Endothelial cell of umbilical vein (primary cell): Measurements from ENCODE around the gene NAGLU. TPM values are rescaled to one million over a fixed set of nuclear protein-coding genes. Genes with fewer than 3 reads are reported as not detected.

Experiments
- BruUV-seq: library from RNA; stranded (reverse); fragments of 400-500 nt; replicated peaks from 2 replicates; lab custom pipeline; 2021; lab: Mats Ljungman, UMichigan
- CTCF ChIA-PET: fragments of 300-600, 350-600 bp; sonication (Branson Sonifier 250); formaldehyde crosslinking; loops from one replicate; lab custom pipeline; 2021; ENCODE audit warnings: antibody characterized with exemption, inconsistent platforms; lab: Charles Lee
- POLR2A ChIA-PET: fragments of 300-600, 350-600 bp; sonication (Branson Sonifier 250); formaldehyde crosslinking; loops from one replicate; lab custom pipeline; 2021; ENCODE audit warnings: antibody characterized with exemption, inconsistent platforms; lab: Charles Lee
- DNase-seq: peaks from one replicate; pipeline ENCODE4 v3.0.0-alpha.2; 2011; ENCODE audit warnings: low read depth, low spot score
- FAIRE-seq: peaks from 2 replicates; lab custom pipeline; 2011; peaks lifted over from hg19 to GRCh38; lab: Jason Lieb, UNC
- H2AFZ ChIP-seq: 2 replicates; pipeline ENCODE4 v1.6.0; 2012; ENCODE audit warnings: low read depth, low read length, control low read depth, inconsistent platforms
- H3K27ac ChIP-seq: 2 replicates; pipeline ENCODE4 v1.5.1; 2011; ENCODE audit warnings: low read depth, mild to moderate bottlenecking, control low read depth, low read length, moderate library complexity; ENCODE audit not compliant: insufficient read depth
- H3K27me3 ChIP-seq, 2 experiments: 2 replicates each; pipeline versions ENCODE4 v1.6.0 to v1.6.1; 2011; ENCODE audit warnings: low read length in 2 of 2, mixed read lengths in 1 of 2; ENCODE audit not compliant: control insufficient read depth in 2 of 2, insufficient read depth in 2 of 2
- H3K36me3 ChIP-seq, 2 experiments: 2 replicates in 1 of 2; 3 replicates in 1 of 2; pipeline ENCODE4 v1.5.1; 2011; ENCODE audit warnings: low read length in 2 of 2, mild to moderate bottlenecking in 1 of 2, moderate library complexity in 1 of 2; ENCODE audit not compliant: control insufficient read depth in 2 of 2, insufficient read depth in 2 of 2; ENCODE audit errors: extremely low read depth in 1 of 2
- H3K4me1 ChIP-seq: 3 replicates; pipeline ENCODE4 v1.5.1; 2011; ENCODE audit warnings: mild to moderate bottlenecking, low read length; ENCODE audit not compliant: control insufficient read depth, insufficient read depth; ENCODE audit errors: extremely low read depth
- H3K4me2 ChIP-seq: 2 replicates; pipeline ENCODE4 v1.6.1; 2011; ENCODE audit warnings: low read length, control low read depth, mixed read lengths; ENCODE audit not compliant: insufficient read depth
- H3K4me3 ChIP-seq, 3 experiments: fragments of 200-600 bp in 1 of 3; sonication (generic), shearing (Covaris generic) in 1 of 3; replicated peaks in 1 of 3; 2 replicates each; pipeline ENCODE4 v1.5.1; 2011 to 2016; ENCODE audit warnings: control low read depth in 3 of 3, low read length in 3 of 3, mild to moderate bottlenecking in 2 of 3, inconsistent platforms in 1 of 3, low read depth in 1 of 3, moderate library complexity in 1 of 3; ENCODE audit not compliant: insufficient read depth in 1 of 3
- H3K79me2 ChIP-seq: 2 replicates; pipeline ENCODE4 v1.6.0; 2012; ENCODE audit warnings: low read length, inconsistent platforms; ENCODE audit not compliant: control insufficient read depth, insufficient read depth
- H3K9ac ChIP-seq: replicated peaks from 2 replicates; pipeline ENCODE3; 2011; ENCODE audit warnings: low read length, control low read depth; ENCODE audit not compliant: insufficient read depth; ENCODE audit errors: extremely low read depth
- H3K9me1 ChIP-seq: replicated peaks from 3 replicates; pipeline ENCODE4 v1.6.0; 2011; ENCODE audit warnings: mild to moderate bottlenecking, low read length; ENCODE audit not compliant: control insufficient read depth, insufficient read depth; ENCODE audit errors: extremely low read depth
- H3K9me3 ChIP-seq: replicated peaks from 2 replicates; pipeline ENCODE4 v1.5.1; 2012; ENCODE audit warnings: low read length, inconsistent platforms; ENCODE audit not compliant: control insufficient read depth, insufficient read depth
- H4K20me1 ChIP-seq: replicated peaks from 2 replicates; pipeline ENCODE3; 2011; ENCODE audit warnings: mild to moderate bottlenecking, low read length; ENCODE audit not compliant: control insufficient read depth, insufficient read depth; ENCODE audit errors: extremely low read depth
- CTCF ChIP-seq, 2 donors: IDR thresholded peaks; 1 replicate in 1 of 2; 2 replicates in 1 of 2; pipeline ENCODE4 v1.5.1; 2011; ENCODE audit warnings: low read length in 2 of 2, mild to moderate bottlenecking in 2 of 2, moderate library complexity in 2 of 2, control low read depth in 1 of 2, inconsistent platforms in 1 of 2, low read depth in 1 of 2; ENCODE audit not compliant: insufficient read depth in 1 of 2; ENCODE audit errors: extremely low read depth in 1 of 2
- EZH2 ChIP-seq: IDR thresholded peaks from 2 replicates; pipeline ENCODE4 v1.6.1; 2012; ENCODE audit warnings: borderline replicate concordance, low read depth, mild to moderate bottlenecking, moderate library complexity, low read length, inconsistent platforms; ENCODE audit not compliant: severe bottlenecking
- FOS ChIP-seq: IDR thresholded peaks from 2 replicates; pipeline ENCODE4 v1.6.1; 2011; ENCODE audit warnings: mild to moderate bottlenecking, low read length, moderate library complexity, borderline replicate concordance; ENCODE audit not compliant: insufficient read depth
- GATA2 ChIP-seq: IDR thresholded peaks from 2 replicates; pipeline ENCODE4 v1.7.0; 2011; ENCODE audit warnings: low read depth, mild to moderate bottlenecking, moderate library complexity, mixed read lengths, low read length; ENCODE audit not compliant: insufficient read length, insufficient read depth
- JUN ChIP-seq: IDR thresholded peaks from 2 replicates; pipeline ENCODE4 v1.6.1; 2011; ENCODE audit warnings: borderline replicate concordance, low read depth; ENCODE audit not compliant: insufficient read length, insufficient read depth
- MAX ChIP-seq: IDR thresholded peaks from 2 replicates; pipeline ENCODE4 v1.6.1; 2011; ENCODE audit not compliant: insufficient read depth, insufficient read length
- MYC ChIP-seq: IDR thresholded peaks from one replicate; pipeline ENCODE4 v1.6.1; 2011; ENCODE audit warnings: mild to moderate bottlenecking, low read depth, low read length
- POLR2A ChIP-seq: IDR thresholded peaks from 2 replicates; pipeline ENCODE4 v1.6.1; 2012; ENCODE audit warnings: low read depth, mild to moderate bottlenecking, control low read depth, low read length
- POLR2AphosphoS5 ChIP-seq: IDR thresholded peaks from 2 replicates; pipeline ENCODE4 v1.6.1; 2012; ENCODE audit warnings: low read depth, mild to moderate bottlenecking, control low read depth, low read length, moderate library complexity; ENCODE audit not compliant: insufficient read depth
- dilution Hi-C: fragments of 300-500 bp; cut with MboI; formaldehyde crosslinking; loops from one replicate; pipeline ENCODE4 v1.15.0; 2019; ENCODE audit warnings: low sequenced_read_pairs; ENCODE audit not compliant: extremely low pct_ligation_motif_present
- intact Hi-C: fragments of 100-400 bp; cut with micrococcal nuclease; formaldehyde crosslinking; loops from one replicate; pipeline ENCODE4 v1.10.0; 2022
- polyA plus RNA-seq, 4 experiments: library from polyadenylated mRNA; depleted of rRNA in 3 of 4; stranded (reverse) in 3 of 4; unstranded in 1 of 4; fragments of >200 nt; gene quantifications; 2 replicates each; pipeline versions ENCODE4 v1.2.1 to v1.2.3, GENCODE V29; 2011 to 2012; ENCODE audit warnings: missing spikeins in 1 of 4
- total RNA-seq: library from RNA; stranded (reverse); gene quantifications from 2 replicates; pipeline ENCODE4 v1.2.3, GENCODE V29; 2021

Gene NAGLU
- total and polyA plus RNA-seq, 2 donors (not counting 3 experiments of a cell fraction or from before 2014, with no cell fraction given), result 50.2 to 54.2 TPM

- dilution Hi-C loops, result loop anchor here (25.0 kb wide), 1 partner anchor 165 kb away; no protein-coding TSS in a partner anchor
- FAIRE-seq, result no peak
- TF ChIP-seq JUN (no peak), CTCF (IDR thresholded peaks at IDR 0.05; ENCODE audit: extremely low read depth in 1 of 2, insufficient read depth in 1 of 2, low read depth in 1 of 2, low read length in 2 of 2) (no peak), GATA2 (no peak), EZH2 (no peak), POLR2A (no peak), MAX (no peak), FOS (no peak), POLR2AphosphoS5 (no peak), MYC (no peak)
Measured at GRCh38 chr17:42502091-42502490, 34.0 kb upstream of the NAGLU start.

More at GRCh38 chr17:42502091-42502490, 34.0 kb upstream of the NAGLU start:
- H3K27ac ChIP-seq, result no peak overlapping the region
- no TSS peak for BruUV-seq
- no peaks in the 10 kb centered on the region for H3K4me1 ChIP-seq
- H3K9ac ChIP-seq, result no peak overlapping the region
- POLR2A ChIA-PET, result no interaction called here
- no peak overlapping the region for H3K4me2 ChIP-seq
- intact Hi-C loops, result no loop called here
- H3K36me3 ChIP-seq, result peaks cover 0 to 13% of the 10 kb centered on the region in 2 experiments
- H2AFZ ChIP-seq, result no peak overlapping the region
- CTCF ChIA-PET, result no interaction called here
- no peaks in the 10 kb centered on the region for H4K20me1 ChIP-seq
- no peak for DNase-seq
- no peaks in the 10 kb centered on the region for H3K79me2 ChIP-seq
- H3K27me3 ChIP-seq, result no peaks in the 10 kb centered on the region
- no peaks in the 10 kb centered on the region for H3K9me3 ChIP-seq
- H3K9me1 ChIP-seq, result no peaks in the 10 kb centered on the region
- H3K4me3 ChIP-seq, result no peak overlapping the region
